COLO829 (cell line): ENCODE results near the gene ERI3.
A peak's percentile ranks its signal among the peaks of the same experiment; 100 is the strongest.

ENCODE experiments used
- DNase-seq: peaks from one replicate; pipeline ENCODE4 v3.0.0; 2012; ENCODE audit warnings: low spot score

Gene ERI3

DNA sequence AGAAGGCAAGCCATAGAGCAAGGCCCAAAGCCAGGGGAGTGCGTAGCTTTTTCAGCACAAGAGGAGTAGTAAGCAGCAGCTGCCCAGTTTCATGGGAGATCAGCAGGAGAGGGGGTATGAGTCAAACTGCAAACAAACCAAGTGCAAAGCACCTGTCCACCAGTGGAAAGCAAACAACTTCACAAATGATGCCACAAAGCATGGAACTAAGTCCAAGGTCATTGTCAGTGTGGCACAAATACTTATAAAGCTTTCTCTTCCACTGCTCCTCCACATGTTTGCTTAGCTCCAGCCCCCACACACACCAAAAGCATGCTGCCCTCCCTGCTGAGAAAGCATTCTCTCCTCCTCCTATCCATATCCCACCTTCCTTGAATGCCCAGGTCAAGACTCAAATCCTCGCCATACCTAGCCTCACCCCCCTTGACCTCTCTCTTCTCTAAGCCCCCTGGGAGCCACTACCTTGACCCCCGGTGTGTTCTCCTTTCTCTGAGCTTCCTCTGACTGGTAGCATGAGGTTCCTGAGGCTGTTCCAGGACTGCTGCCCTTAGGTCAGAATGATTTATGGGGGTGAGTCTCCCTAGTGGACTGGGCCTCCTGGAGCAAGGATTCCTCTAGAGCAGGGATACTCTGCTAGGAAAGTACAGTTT, 71.4 kb downstream of the ERI3 start:
- no peak for DNase-seq

GRCh38 chr1:44282704-44283426, 72.2 kb downstream of the ERI3 start:
- no peak for DNase-seq

DNA sequence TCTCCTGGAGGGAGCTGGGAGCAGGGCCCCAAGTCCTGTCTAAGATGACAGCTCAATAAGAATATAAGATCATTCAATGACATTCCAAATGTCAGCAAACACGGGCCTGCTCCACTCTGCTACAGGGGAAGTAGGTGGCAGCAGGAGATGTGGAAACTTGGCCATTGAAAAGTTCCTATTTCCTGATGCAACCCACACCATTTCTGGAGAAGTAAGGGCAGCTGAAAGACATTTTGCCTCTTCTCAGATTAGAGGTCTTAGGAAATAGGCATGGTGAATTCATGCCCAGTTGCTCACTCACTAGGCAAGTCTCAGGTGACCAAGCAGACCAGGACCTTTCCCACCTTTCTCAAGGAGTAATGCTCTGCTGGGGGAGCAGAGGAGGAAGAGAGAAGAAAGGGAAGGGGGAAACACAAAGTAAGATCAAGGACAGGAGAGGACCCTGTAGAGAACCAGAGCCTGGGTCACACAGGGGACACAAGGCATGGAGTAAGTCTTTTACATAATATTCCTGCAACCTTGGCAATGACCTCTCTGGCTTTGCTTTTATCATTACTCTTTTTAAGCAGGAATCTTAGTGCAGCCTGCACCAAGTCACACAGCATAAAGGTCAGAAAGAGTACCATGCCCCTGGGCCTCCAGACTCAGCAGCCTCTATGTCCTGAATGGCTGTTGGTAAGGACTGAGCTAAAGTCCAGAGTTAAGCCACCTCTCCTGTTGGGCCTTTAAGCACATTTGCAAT, 72.9 kb downstream of the ERI3 start:
- DNase-seq, result no peak

- no peak for DNase-seq
Measured at GRCh38 chr1:44276901-44277300, 78.2 kb downstream of the ERI3 start.

DNA sequence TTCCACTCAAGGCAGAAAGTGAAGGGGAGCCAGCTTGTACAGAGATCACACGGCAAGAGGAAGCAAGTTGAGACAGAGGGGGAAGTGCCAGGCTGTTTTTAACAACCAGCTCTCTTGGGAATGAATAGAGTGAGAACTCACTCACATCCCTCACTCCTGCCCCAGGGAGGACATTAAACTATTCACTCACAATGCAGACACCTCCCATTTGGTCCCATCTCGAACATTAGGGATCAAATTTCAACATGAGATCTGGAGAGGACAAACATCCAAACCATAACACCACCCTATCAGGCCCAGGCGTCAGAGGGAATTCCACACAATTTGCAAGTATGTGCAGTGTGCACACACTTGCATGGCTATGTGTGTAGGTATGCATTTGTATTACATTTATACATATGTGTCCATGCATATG, 79.1 kb downstream of the ERI3 start:
- peak; percentile 2 for DNase-seq

DNA sequence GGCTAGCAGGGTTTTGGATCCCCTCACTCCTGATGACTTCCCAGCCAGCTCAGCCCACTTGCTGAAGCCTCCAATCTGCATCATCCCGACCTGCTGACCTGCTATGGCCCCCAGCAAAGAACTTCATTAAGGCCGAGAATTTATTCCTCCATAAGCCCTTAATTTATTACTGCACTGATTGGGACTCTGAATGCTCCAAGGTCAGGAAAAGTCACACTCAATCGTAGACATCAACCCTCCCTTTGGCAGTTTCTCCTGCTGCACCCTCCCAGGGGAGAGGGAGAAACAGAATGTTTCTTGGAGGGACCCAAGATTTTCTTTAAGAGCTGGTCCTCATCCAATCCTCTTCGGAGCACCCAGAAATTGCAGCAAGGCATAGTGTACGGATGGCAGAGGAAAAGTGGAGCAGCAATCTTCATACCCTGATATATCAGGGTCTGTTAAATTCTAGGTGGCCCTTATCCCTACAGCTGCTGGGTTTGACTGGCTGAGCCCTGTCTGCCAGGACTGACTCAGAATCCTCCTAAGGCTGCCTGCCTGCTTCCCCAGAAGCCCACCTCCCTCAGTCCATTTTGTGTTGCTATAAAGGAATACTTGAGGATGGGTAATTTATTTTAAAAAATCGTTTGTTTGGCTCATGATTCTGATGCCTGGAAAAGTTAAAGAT, 79.6 kb downstream of the ERI3 start:
- DNase-seq, result no peak

DNA sequence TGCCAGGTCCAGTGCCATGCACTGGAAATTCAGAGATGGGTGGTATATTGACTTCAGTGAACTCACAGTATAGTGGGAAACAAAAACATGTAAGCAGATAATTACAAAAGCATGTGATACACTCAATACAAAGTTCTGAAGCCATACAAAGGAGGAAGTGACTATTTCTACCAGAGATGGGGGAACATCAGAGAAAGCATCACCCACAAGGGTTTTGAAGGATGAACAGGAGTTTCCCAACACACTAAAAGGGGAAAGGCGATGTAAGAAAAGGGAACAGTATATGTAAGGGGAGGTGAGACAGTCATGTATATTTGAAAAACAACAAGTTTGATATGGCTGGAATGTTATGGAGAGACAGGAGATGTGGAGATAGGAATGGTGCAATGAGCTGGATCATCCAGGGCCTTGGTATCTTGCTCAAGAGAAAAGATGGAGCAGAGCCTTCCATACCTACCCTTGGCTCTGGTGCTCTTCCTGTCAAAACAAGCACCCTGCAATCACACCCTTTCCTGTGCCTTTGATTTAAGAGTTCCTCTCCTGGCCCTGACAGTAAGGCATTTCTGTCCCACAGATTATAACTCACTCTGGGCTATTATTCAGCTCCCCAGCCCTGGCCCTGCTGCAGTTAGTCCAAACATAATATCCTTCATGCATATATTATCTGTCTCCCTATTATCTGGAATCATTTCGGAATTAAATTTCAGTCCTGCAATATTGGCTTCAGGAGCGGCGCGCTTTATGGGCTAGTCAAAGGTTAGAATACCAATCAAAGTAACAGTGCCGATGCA, 81.3 kb downstream of the ERI3 start:
- no peak for DNase-seq

- DNase-seq, result no peak
Measured at GRCh38 chr1:44272992-44273391, 82.1 kb downstream of the ERI3 start.

GRCh38 chr1:44271646-44272045, 83.4 kb downstream of the ERI3 start:
- DNase-seq, result no peak

- DNase-seq, result no peak
Measured at GRCh38 chr1:44270686-44271628, 84.1 kb downstream of the ERI3 start.

DNA sequence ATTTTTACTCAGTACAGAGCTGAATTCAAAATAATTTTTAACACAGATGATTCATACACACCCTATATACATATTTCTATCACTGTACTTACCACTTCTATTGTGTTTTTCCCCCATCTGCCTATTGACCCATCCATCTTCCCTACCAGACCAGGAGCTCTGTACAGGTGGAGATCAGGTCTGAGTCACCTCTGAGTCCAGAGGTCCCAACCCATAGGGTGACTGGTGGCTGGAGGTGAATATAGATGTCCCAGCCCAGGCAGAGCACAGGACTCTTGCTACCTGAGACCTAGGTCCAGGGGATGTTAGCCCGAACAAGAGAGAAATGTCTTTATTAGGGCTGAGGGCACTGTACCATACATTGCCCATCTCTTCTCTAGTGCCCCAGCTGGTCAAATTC, 87.0 kb downstream of the ERI3 start:
- DNase-seq, result no peak

DNA sequence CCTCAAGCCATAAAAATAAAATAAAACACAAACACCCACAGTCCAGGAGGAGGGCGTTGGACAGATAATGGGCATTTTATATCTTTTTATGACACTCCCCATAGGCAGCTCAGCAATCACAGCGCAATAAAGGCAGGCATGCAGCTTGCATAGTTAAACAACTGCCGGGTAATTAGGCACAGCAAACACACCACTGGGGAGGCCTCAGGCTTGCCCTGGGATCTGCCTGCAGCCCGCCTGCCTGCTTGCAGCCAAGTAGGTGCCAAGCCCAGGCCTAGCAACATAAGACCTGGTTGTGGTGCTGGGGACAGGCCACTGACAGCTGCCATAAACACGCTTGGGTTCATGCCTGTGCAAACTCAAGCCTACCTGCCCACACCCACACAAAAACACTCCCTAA, 87.6 kb downstream of the ERI3 start:
- no peak for DNase-seq

DNA sequence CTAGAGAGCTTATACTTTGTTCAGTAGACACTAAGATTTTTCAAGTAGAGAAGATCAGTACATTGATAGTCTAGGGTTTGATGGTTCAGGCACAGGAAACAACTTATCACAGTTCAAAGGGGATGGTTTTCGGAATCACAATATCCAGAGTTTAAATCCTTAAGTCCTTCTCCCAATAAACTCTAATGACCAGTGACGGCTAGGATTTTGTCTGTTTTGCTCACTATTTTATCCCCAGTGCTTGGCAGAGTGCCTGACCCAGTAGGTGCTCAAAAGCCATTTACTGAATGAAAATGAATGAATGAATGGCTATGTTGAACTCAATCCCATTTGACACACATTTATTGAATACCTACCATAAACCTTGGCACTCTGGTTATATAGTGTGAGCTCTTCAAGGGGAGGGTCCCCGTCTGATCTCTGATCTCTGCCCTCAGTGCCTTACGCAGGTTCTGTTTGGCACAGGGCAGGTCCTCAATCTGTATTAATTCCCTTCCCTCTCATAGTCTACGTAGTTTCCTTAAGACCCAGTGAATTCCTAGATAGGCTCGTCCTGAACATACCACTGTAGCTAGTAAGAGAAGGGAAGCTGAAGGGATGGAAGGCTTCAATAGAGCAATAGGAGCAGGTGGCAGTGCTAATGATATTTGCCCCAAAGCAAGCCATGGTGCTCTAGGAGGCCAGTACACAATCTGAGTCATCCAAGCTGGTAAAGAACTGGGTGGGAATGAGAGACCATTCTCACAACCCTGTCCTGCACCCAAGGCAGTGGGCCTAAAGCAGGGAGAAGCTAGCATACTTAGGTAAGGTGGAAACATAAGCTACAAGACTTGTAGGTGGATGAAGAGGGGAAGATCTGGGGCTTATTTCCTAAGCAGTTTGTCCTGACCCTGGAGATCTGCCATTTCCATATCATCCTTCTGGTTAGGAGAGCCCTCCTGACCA, 88.4 kb downstream of the ERI3 start:
- DNase-seq, result no peak

- DNase-seq, result no peak
Measured at GRCh38 chr1:44265656-44266358, 89.2 kb downstream of the ERI3 start.

DNA sequence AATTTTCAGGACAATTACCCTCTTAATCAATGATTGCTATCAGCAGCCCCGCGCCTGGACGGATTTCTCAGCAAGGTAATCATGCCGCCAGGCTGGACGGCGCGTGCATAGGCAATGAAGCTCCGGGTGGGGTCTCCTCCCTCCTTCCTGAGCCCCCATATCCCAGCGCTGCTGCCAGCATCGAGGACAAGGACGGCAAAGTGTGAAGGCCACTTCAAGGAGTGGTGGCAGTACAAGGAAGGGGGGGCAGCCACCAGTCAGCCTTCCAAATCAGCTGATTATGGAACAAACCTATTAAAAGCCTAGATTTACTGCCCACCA, 90.6 kb downstream of the ERI3 start:
- DNase-seq, result no peak

GRCh38 chr1:44263568-44264450, 91.2 kb downstream of the ERI3 start:
- no peak for DNase-seq

DNA sequence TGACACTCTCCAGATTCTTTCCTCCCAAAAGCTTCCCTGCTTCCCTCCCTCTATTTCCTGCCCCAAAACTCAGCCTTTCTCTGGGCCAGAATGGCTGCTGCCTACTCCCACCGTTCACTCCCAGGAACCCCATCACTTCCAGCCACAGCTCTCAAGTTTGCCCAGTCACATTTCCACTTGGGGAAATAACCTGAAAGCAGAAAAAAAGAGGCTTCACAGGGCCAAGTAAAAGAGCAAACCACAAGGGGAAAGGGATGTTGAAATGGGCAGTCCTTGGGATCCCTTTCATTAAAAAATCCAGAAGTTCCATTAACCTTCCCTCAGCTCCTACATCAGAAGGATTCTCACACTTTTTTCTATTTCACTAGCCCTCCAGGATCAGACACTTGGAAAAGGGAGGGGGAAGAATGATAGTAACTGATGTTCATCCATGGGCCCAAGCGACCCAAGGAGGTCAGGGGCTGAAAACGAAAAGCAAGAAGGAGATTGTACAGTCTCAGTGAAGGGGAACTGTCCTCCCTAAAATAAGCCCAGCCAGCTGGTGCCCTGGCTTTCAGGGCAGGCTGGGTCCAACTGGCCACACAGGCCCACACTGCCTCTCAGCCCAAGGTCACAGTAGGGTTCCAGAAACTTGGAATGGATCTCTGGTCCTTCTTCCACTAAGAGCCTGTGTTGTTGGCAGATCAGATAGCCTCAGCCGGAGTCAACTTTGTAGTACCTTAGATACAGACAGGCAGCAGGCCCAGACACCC, 92.1 kb downstream of the ERI3 start:
- no peak for DNase-seq
